ENCODE measurements around the gene TJAP1.
"Not testable (repeated sequence)": the region's sequence is repeated elsewhere in the genome, so short reads cannot be mapped to it uniquely, and the experiment has no call there.

TJAP1 gene

GRCh38 chr6:43454290-43454695 is 23.1 kb upstream of the TJAP1 start:
- no peak for DNase-seq

GRCh38 chr6:43454696-43455530 is 22.5 kb upstream of the TJAP1 start:
- DNase-seq = no peak

- DNase-seq = no peak
These were observed 21.6 kb upstream of the TJAP1 start, which contains the start of gene DLK2 for GRCh38 chr6:43455531-43456428. TSS of gene DLK2 (minus strand) at chr6:43455548. CDS start at chr6:43454825, 723 bp downstream.

GRCh38 chr6:43457643-43458042 is 19.7 kb upstream of the TJAP1 start:
- DNase-seq = no peak

GRCh38 chr6:43458154-43458553 is 19.2 kb upstream of the TJAP1 start:
- DNase-seq = not testable (repeated sequence)

- DNase-seq = no peak
These were observed 17.8 kb upstream of the TJAP1 start for GRCh38 chr6:43459535-43459934.

- no peak for DNase-seq
These were observed 17.3 kb upstream of the TJAP1 start for GRCh38 chr6:43460032-43460431.

GRCh38 chr6:43461936-43462335 is 15.4 kb upstream of the TJAP1 start:
- no peak for DNase-seq

GRCh38 chr6:43464337-43464736 is 13.0 kb upstream of the TJAP1 start:
- no peak for DNase-seq

- no peak for DNase-seq
These were observed 11.4 kb upstream of the TJAP1 start for GRCh38 chr6:43465948-43466347.

- DNase-seq = not testable (repeated sequence)
These were observed 10.1 kb upstream of the TJAP1 start for GRCh38 chr6:43467265-43467664.

GRCh38 chr6:43467752-43468151 is 9.6 kb upstream of the TJAP1 start:
- no peak for DNase-seq

- no peak for DNase-seq
These were observed 9.1 kb upstream of the TJAP1 start for GRCh38 chr6:43468240-43468639.

GRCh38 chr6:43468748-43469681 is 8.4 kb upstream of the TJAP1 start:
- no peak for DNase-seq

GRCh38 chr6:43469947-43470346 is 7.4 kb upstream of the TJAP1 start:
- DNase-seq = no peak

- no peak for DNase-seq
These were observed 6.0 kb upstream of the TJAP1 start for GRCh38 chr6:43471399-43471798.

- no peak for DNase-seq
These were observed 4.9 kb upstream of the TJAP1 start for GRCh38 chr6:43472515-43472914.

GRCh38 chr6:43475516-43475915 is 1.9 kb upstream of the TJAP1 start:
- no peak for DNase-seq

GRCh38 chr6:43476746-43477145 is 624 bp upstream of the TJAP1 start:
- DNase-seq = no peak

- DNase-seq = no peak
These were observed 620 bp downstream of the TJAP1 start for GRCh38 chr6:43478008-43478372.

- DNase-seq = peak; percentile 47
These were observed 3.7 kb downstream of the TJAP1 start for GRCh38 chr6:43481075-43481474.

- DNase-seq = no peak
These were observed 4.3 kb downstream of the TJAP1 start for GRCh38 chr6:43481591-43482236.
